GM12891 (cell line): ENCODE measurements around the gene EPPIN.

ENCODE experiments used
- POLR2A ChIP-seq: IDR thresholded peaks from 2 replicates; pipeline ENCODE4 v1.6.1; 2011; ENCODE audit warnings: low read depth, low read length, control low read depth
- POLR2AphosphoS5 ChIP-seq: IDR thresholded peaks from 2 replicates; pipeline ENCODE4 v1.6.1; 2011; ENCODE audit warnings: low read depth, low read length, control low read depth
- TAF1 ChIP-seq: IDR thresholded peaks from 2 replicates; pipeline ENCODE4 v1.6.1; 2011; ENCODE audit warnings: low read depth, low read length, control low read depth

- TF ChIP-seq POLR2A (no peak), TAF1 (no peak), POLR2AphosphoS5 (no peak)
These were observed 41.6 kb upstream of the EPPIN start for GRCh38 chr20:45588800-45589199.
